Brain microvascular endothelial cell (primary cell): ENCODE results near the gene CPEB4.

Source experiments
- DNase-seq: peaks from one replicate; pipeline ENCODE4 v3.0.0-alpha.2; 2020
- H3K27ac ChIP-seq: fragments of 250-450 bp; sonication (Bioruptor Pico); 2 replicates; pipeline ENCODE4 v1.5.1; 2020; ENCODE audit warnings: mild to moderate bottlenecking, moderate library complexity
- H3K27me3 ChIP-seq: fragments of 250-450 bp; sonication (Bioruptor Pico); replicated peaks from 2 replicates; pipeline ENCODE4 v1.5.1; 2020; ENCODE audit warnings: mild to moderate bottlenecking
- H3K36me3 ChIP-seq: fragments of 250-450 bp; sonication (Bioruptor Pico); replicated peaks from 2 replicates; pipeline ENCODE4 v1.5.1; 2020; ENCODE audit warnings: mild to moderate bottlenecking
- H3K4me3 ChIP-seq: 2 replicates; pipeline ENCODE4 v1.5.1; 2011; ENCODE audit warnings: low read depth, mild to moderate bottlenecking, control low read depth, low read length, moderate library complexity
- in situ Hi-C: cut with HindIII; loops from 2 replicates; pipeline ENCODE4 v1.10.0; 2017; ENCODE audit warnings: low sequenced_read_pairs, low pct_ligation_motif_present
- TF ChIP-seq, protein P1 (sequence below): IDR thresholded peaks from 2 replicates; pipeline ENCODE4 v1.5.1; 2011; ENCODE audit warnings: low read depth, mild to moderate bottlenecking, moderate library complexity, low read length, control low read depth, inconsistent platforms; ENCODE audit errors: missing control alignments

CPEB4 gene

DNA sequence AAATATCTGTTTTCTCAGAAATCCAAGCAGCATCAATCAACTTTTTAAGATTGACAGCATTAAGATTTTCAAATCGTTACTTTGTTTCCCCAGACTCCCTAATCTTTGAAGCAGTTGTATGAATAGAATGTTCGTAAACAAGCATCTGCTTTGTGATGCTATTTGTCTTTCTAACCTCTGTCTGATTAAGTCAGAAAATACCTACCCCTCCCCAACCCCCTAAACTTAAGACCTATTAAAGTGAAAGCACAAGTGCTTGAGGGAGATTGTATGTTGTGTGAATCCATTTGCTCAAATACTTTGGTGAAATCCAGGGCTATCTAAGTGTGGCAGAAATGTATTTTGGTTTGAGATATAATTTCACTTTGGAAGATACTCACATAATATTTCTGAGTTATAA, 53.0 kb downstream of the CPEB4 start:
- in situ Hi-C loops, result loop anchor here (25.0 kb wide), 1 partner anchor 304 kb away; no protein-coding TSS in a partner anchor
- TF ChIP-seq, protein P1, sequence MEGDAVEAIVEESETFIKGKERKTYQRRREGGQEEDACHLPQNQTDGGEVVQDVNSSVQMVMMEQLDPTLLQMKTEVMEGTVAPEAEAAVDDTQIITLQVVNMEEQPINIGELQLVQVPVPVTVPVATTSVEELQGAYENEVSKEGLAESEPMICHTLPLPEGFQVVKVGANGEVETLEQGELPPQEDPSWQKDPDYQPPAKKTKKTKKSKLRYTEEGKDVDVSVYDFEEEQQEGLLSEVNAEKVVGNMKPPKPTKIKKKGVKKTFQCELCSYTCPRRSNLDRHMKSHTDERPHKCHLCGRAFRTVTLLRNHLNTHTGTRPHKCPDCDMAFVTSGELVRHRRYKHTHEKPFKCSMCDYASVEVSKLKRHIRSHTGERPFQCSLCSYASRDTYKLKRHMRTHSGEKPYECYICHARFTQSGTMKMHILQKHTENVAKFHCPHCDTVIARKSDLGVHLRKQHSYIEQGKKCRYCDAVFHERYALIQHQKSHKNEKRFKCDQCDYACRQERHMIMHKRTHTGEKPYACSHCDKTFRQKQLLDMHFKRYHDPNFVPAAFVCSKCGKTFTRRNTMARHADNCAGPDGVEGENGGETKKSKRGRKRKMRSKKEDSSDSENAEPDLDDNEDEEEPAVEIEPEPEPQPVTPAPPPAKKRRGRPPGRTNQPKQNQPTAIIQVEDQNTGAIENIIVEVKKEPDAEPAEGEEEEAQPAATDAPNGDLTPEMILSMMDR, result no peak
- Histone ChIP-seq H3K27me3 (no peaks in the 10 kb centered on the region), H3K27ac (no peak overlapping the region), H3K36me3 (peaks cover 5% of the 10 kb centered on the region), H3K4me3 (no peak overlapping the region)
- no peak for DNase-seq

DNA sequence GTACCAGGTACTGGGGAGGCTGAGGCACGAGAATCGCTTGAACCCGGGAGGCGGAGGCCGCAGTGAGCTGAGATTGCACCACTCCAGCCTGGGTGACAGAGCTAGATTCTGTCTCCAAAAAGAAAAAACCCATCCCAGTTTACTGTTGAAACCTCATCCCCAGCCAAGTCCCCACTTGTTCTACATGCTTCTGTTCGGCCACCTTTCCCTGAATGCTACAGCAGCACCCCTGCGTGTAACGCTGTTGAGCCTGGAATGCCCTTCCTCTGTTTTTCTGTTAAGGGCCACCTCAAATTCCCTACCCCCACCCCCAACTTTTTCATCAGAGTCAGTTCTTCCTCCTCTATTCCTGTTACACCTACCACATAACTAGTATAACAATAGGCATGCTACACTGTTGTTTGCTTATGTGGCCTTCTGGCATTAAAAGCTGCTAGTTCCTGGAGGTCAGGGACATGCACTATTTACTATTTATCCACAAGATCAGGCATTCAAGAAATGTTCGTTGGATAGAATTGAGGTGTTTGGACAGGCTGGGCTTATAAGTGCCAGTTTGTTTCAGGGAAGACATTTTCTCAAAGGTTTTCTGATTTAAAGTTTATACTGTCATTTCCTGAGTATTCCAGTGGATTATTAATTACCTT, 53.7 kb downstream of the CPEB4 start:
- TF ChIP-seq, protein P1, result no peak
- in situ Hi-C loops, result loop anchor here (25.0 kb wide), 1 partner anchor 305 kb away; no protein-coding TSS in a partner anchor

DNA sequence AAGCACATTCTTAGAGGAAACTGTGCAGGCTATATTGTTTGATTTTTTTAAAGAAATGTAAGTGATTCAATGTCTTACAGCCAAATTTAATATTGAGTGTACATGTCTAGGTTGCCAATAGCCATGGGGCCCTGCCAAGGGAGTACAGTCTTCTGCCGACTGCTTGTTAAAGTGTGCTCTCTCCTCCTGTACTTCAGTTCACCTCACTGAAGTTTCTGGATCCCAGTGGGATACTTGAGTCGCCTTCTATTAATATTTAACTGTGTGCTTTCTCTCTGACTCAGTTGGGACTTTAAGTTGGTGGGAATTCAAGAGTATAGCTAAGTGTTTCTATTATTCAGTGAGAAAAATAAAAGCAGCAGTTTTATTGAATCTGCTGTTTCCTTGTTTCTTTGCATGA, 56.4 kb downstream of the CPEB4 start:
- no peaks in the 10 kb centered on the region for H3K27me3 ChIP-seq
- H3K36me3 ChIP-seq, result peaks cover 24% of the 10 kb centered on the region
- in situ Hi-C loops, result loop anchor here (25.0 kb wide), 1 partner anchor 307 kb away; no protein-coding TSS in a partner anchor
- no peak for DNase-seq
- no peak overlapping the region for H3K27ac ChIP-seq
- no peak overlapping the region for H3K4me3 ChIP-seq
- TF ChIP-seq, protein P1, result no peak

More for the DNA sequence above, 53.7 kb downstream of the CPEB4 start:
- no peak overlapping the region for H3K27ac ChIP-seq
- H3K36me3 ChIP-seq, result peaks cover 13% of the 10 kb centered on the region
- DNase-seq, result no peak
- H3K27me3 ChIP-seq, result no peaks in the 10 kb centered on the region
- no peak overlapping the region for H3K4me3 ChIP-seq

DNA sequence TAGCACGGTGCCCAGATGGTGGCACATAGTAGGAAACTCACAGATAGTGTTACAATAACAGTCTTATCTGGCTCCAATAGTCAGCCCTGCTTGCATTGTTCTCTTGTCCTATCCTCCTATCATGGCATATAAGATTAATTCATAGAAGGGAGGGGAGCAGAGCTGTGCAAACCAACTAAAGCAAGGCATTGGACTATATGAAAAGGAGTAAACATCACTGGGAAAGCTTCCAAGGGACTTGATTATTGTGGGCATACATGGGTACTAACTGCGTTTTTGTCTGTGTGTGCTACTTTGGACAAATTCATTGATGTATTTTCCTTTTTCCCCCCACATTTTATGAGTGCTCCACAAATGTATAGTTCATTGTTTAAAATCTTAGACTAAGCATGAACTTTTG, 57.0 kb downstream of the CPEB4 start:
- H3K36me3 ChIP-seq, result peaks cover 26% of the 10 kb centered on the region
- no peaks in the 10 kb centered on the region for H3K27me3 ChIP-seq
- no peak overlapping the region for H3K4me3 ChIP-seq
- in situ Hi-C loops, result loop anchor here (25.0 kb wide), 1 partner anchor 308 kb away; no protein-coding TSS in a partner anchor
- no peak overlapping the region for H3K27ac ChIP-seq
- DNase-seq, result no peak
- TF ChIP-seq, protein P1, result no peak

DNA sequence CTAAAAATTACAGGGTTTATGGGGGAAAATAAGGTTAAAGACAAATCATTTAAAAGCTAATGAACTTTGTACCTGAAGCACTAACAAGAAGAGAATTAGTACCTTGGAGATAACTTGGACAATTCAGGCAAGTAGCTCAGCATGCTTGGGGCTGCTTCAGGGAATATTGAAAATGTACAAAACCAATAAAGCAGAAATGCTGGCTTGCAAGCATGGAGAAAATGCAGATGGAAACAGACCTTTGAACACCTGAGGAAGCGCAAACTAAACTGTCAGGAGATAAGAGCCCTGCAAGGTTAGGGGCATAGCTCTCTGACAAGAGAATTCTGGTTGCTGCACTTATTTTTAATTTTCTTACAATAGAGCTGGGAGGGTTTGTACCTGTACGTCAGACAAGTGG, 58.2 kb downstream of the CPEB4 start:
- in situ Hi-C loops, result loop anchor here (25.0 kb wide), 1 partner anchor 309 kb away; no protein-coding TSS in a partner anchor
- H3K4me3 ChIP-seq, result no peak overlapping the region
- no peaks in the 10 kb centered on the region for H3K27me3 ChIP-seq
- H3K27ac ChIP-seq, result no peak overlapping the region
- TF ChIP-seq, protein P1, result no peak
- H3K36me3 ChIP-seq, result peaks cover 34% of the 10 kb centered on the region
- no peak for DNase-seq
